Measurements from ENCODE around the gene PLXNA4. TPM values are rescaled to one million over a fixed set of nuclear protein-coding genes. Genes with fewer than 3 reads are reported as not detected.

Gene PLXNA4
- total and polyA plus RNA-seq, 3 experiments from 2014 or later = 0.02 to 0.05 TPM; not detected in 1

- peaks cover 3 to 5% of the 10 kb centered on the region in 2 donors for H3K27me3 Mint-ChIP-seq
- peaks cover 5 to 10% (median 10%) of the 10 kb centered on the region in 3 donors for H3K4me1 Mint-ChIP-seq
- peaks cover 0 to 2% (median 0%) of the 10 kb centered on the region in 5 donors for H3K9me3 Mint-ChIP-seq
- no peak overlapping the region for H3K4me3 Mint-ChIP-seq
- H3K27me3 ChIP-seq (ENCODE audit: insufficient read depth, low read length, poor library complexity, severe bottlenecking) = no peaks in the 10 kb centered on the region
- H3K36me3 Mint-ChIP-seq = no peaks in the 10 kb centered on the region
- H3K36me3 ChIP-seq (ENCODE audit: insufficient read depth, low read length) = no peaks in the 10 kb centered on the region
- H3K9me3 ChIP-seq (ENCODE audit: low read length) = no peaks in the 10 kb centered on the region
- no peak for DNase-seq
- H3K27ac Mint-ChIP-seq = no peak overlapping the region
- ChIA-PET POLR2A (no interaction called here), CTCF (no interaction called here)
- H3K27ac ChIP-seq (ENCODE audit: low read depth, low read length) = no peak overlapping the region
- no peak overlapping the region for H3K4me3 ChIP-seq (ENCODE audit: low read length)
- no peaks in the 10 kb centered on the region for H3K4me1 ChIP-seq (ENCODE audit: insufficient read depth, low read length)
Observed at GRCh38 chr7:132412435-132412834, 163.8 kb downstream of the PLXNA4 start.

GRCh38 chr7:132410861-132411541 is 165.3 kb downstream of the PLXNA4 start:
- no peak overlapping the region for H3K4me3 Mint-ChIP-seq
- DNase-seq = no peak
- Histone ChIP-seq H3K4me3 (ENCODE audit: low read length) (no peak overlapping the region), H3K4me1 (ENCODE audit: insufficient read depth, low read length) (no peaks in the 10 kb centered on the region), H3K36me3 (ENCODE audit: insufficient read depth, low read length) (no peaks in the 10 kb centered on the region), H3K27me3 (ENCODE audit: insufficient read depth, low read length, poor library complexity, severe bottlenecking) (no peaks in the 10 kb centered on the region), H3K27ac (ENCODE audit: low read depth, low read length) (no peak overlapping the region), H3K9me3 (ENCODE audit: low read length) (no peaks in the 10 kb centered on the region)
- H3K27me3 Mint-ChIP-seq = peaks cover 3 to 7% of the 10 kb centered on the region in 2 donors
- H3K27ac Mint-ChIP-seq = no peak overlapping the region
- H3K9me3 Mint-ChIP-seq = peaks cover 0 to 2% (median 0%) of the 10 kb centered on the region in 5 donors
- no peaks in the 10 kb centered on the region for H3K36me3 Mint-ChIP-seq
- ChIA-PET POLR2A (no interaction called here), CTCF (interaction anchor here (1.2 kb wide), 1 partner anchor 17 kb away, joined by 3 read pairs; no protein-coding TSS in a partner anchor)
- H3K4me1 Mint-ChIP-seq = peaks cover 5 to 10% (median 10%) of the 10 kb centered on the region in 3 donors

GRCh38 chr7:132410385-132410784 is 165.9 kb downstream of the PLXNA4 start:
- CTCF ChIA-PET = interaction anchor here (1.2 kb wide), 1 partner anchor 17 kb away, joined by 3 read pairs; no protein-coding TSS in a partner anchor

GRCh38 chr7:132407764-132408163 is 168.5 kb downstream of the PLXNA4 start:
- ChIA-PET POLR2A (no interaction called here), CTCF (interaction anchor here (1.2 kb wide), 1 partner anchor 11 kb away, joined by 3 read pairs; no protein-coding TSS in a partner anchor)
- H3K36me3 ChIP-seq (ENCODE audit: insufficient read depth, low read length) = no peaks in the 10 kb centered on the region
- Mint-ChIP-seq H3K4me1 (peaks cover 5 to 10% (median 6%) of the 10 kb centered on the region in 3 donors), H3K27me3 (peaks cover 3 to 7% of the 10 kb centered on the region in 2 donors), H3K36me3 (no peaks in the 10 kb centered on the region), H3K27ac (no peak overlapping the region), H3K4me3 (no peak overlapping the region), H3K9me3 (peaks cover 0 to 2% (median 0%) of the 10 kb centered on the region in 5 donors)
- H3K27me3 ChIP-seq (ENCODE audit: insufficient read depth, low read length, poor library complexity, severe bottlenecking) = no peaks in the 10 kb centered on the region
- no peaks in the 10 kb centered on the region for H3K9me3 ChIP-seq (ENCODE audit: low read length)
- no peak overlapping the region for H3K4me3 ChIP-seq (ENCODE audit: low read length)
- H3K4me1 ChIP-seq (ENCODE audit: insufficient read depth, low read length) = no peaks in the 10 kb centered on the region
- H3K27ac ChIP-seq (ENCODE audit: low read depth, low read length) = no peak overlapping the region
- no peak for DNase-seq

More at GRCh38 chr7:132410385-132410784, 165.9 kb downstream of the PLXNA4 start:
- Mint-ChIP-seq H3K4me3 (no peak overlapping the region), H3K36me3 (no peaks in the 10 kb centered on the region), H3K27ac (no peak overlapping the region), H3K4me1 (peaks cover 5 to 10% (median 10%) of the 10 kb centered on the region in 3 donors), H3K27me3 (peaks cover 3 to 7% of the 10 kb centered on the region in 2 donors), H3K9me3 (peaks cover 0 to 2% (median 0%) of the 10 kb centered on the region in 5 donors)
- Histone ChIP-seq H3K4me3 (ENCODE audit: low read length) (no peak overlapping the region), H3K9me3 (ENCODE audit: low read length) (no peaks in the 10 kb centered on the region), H3K4me1 (ENCODE audit: insufficient read depth, low read length) (no peaks in the 10 kb centered on the region), H3K36me3 (ENCODE audit: insufficient read depth, low read length) (no peaks in the 10 kb centered on the region), H3K27ac (ENCODE audit: low read depth, low read length) (no peak overlapping the region), H3K27me3 (ENCODE audit: insufficient read depth, low read length, poor library complexity, severe bottlenecking) (no peaks in the 10 kb centered on the region)
- no peak for DNase-seq
- POLR2A ChIA-PET = no interaction called here

GRCh38 chr7:132406039-132406438 is 170.2 kb downstream of the PLXNA4 start:
- CTCF ChIA-PET = no interaction called here
- Histone ChIP-seq H3K4me3 (ENCODE audit: low read length) (no peak overlapping the region), H3K9me3 (ENCODE audit: low read length) (no peaks in the 10 kb centered on the region), H3K27ac (ENCODE audit: low read depth, low read length) (no peak overlapping the region), H3K4me1 (ENCODE audit: insufficient read depth, low read length) (no peaks in the 10 kb centered on the region), H3K27me3 (ENCODE audit: insufficient read depth, low read length, poor library complexity, severe bottlenecking) (no peaks in the 10 kb centered on the region), H3K36me3 (ENCODE audit: insufficient read depth, low read length) (no peaks in the 10 kb centered on the region)
- no peaks in the 10 kb centered on the region for H3K4me1 Mint-ChIP-seq
- peaks cover 3 to 14% of the 10 kb centered on the region in 2 donors for H3K27me3 Mint-ChIP-seq
- DNase-seq = no peak
- H3K4me3 Mint-ChIP-seq = no peak overlapping the region
- peaks cover 0 to 3% (median 0%) of the 10 kb centered on the region in 5 donors for H3K9me3 Mint-ChIP-seq
- POLR2A ChIA-PET = no interaction called here
- peaks cover 0 to 8% (median 4%) of the 10 kb centered on the region in 3 donors for H3K36me3 Mint-ChIP-seq
- H3K27ac Mint-ChIP-seq = no peak overlapping the region

GRCh38 chr7:132404261-132404660 is 172.0 kb downstream of the PLXNA4 start:
- no peaks in the 10 kb centered on the region for H3K9me3 ChIP-seq (ENCODE audit: low read length)
- ChIA-PET POLR2A (no interaction called here), CTCF (no interaction called here)
- no peaks in the 10 kb centered on the region for H3K27me3 ChIP-seq (ENCODE audit: insufficient read depth, low read length, poor library complexity, severe bottlenecking)
- no peak overlapping the region for H3K4me3 ChIP-seq (ENCODE audit: low read length)
- H3K27ac ChIP-seq (ENCODE audit: low read depth, low read length) = no peak overlapping the region
- H3K9me3 Mint-ChIP-seq = peaks cover 0 to 3% (median 0%) of the 10 kb centered on the region in 5 donors
- no peak overlapping the region for H3K4me3 Mint-ChIP-seq
- H3K4me1 ChIP-seq (ENCODE audit: insufficient read depth, low read length) = no peaks in the 10 kb centered on the region
- peaks cover 3 to 11% of the 10 kb centered on the region in 2 donors for H3K27me3 Mint-ChIP-seq
- no peaks in the 10 kb centered on the region for H3K36me3 ChIP-seq (ENCODE audit: insufficient read depth, low read length)
- no peak overlapping the region for H3K27ac Mint-ChIP-seq
- no peaks in the 10 kb centered on the region for H3K4me1 Mint-ChIP-seq
- DNase-seq = no peak
- H3K36me3 Mint-ChIP-seq = peaks cover 0 to 8% (median 4%) of the 10 kb centered on the region in 3 donors

- H3K27ac Mint-ChIP-seq = no peak overlapping the region
- no peaks in the 10 kb centered on the region for H3K4me1 Mint-ChIP-seq
- CTCF ChIA-PET = interaction anchor here (2.4 kb wide), 1 partner anchor 177 kb away, joined by 9 read pairs; no protein-coding TSS in a partner anchor
- H3K4me3 ChIP-seq (ENCODE audit: low read length) = no peak overlapping the region
- peaks cover 0 to 3% (median 0%) of the 10 kb centered on the region in 5 donors for H3K9me3 Mint-ChIP-seq
- H3K36me3 ChIP-seq (ENCODE audit: insufficient read depth, low read length) = no peaks in the 10 kb centered on the region
- H3K36me3 Mint-ChIP-seq = peaks cover 0 to 8% (median 4%) of the 10 kb centered on the region in 3 donors
- H3K27me3 Mint-ChIP-seq = peaks cover 0 to 9% of the 10 kb centered on the region in 2 donors
- H3K4me3 Mint-ChIP-seq = no peak overlapping the region
- H3K9me3 ChIP-seq (ENCODE audit: low read length) = no peaks in the 10 kb centered on the region
- no peaks in the 10 kb centered on the region for H3K27me3 ChIP-seq (ENCODE audit: insufficient read depth, low read length, poor library complexity, severe bottlenecking)
- POLR2A ChIA-PET = no interaction called here
- H3K4me1 ChIP-seq (ENCODE audit: insufficient read depth, low read length) = no peaks in the 10 kb centered on the region
- no peak for DNase-seq
- no peak overlapping the region for H3K27ac ChIP-seq (ENCODE audit: low read depth, low read length)
Observed at GRCh38 chr7:132403465-132404110, 172.7 kb downstream of the PLXNA4 start.

GRCh38 chr7:132402751-132403245 is 173.5 kb downstream of the PLXNA4 start:
- H3K27me3 Mint-ChIP-seq = peaks cover 0 to 9% of the 10 kb centered on the region in 2 donors
- H3K4me1 ChIP-seq (ENCODE audit: insufficient read depth, low read length) = no peaks in the 10 kb centered on the region
- POLR2A ChIA-PET = no interaction called here
- CTCF ChIA-PET = interaction anchor here (2.0 to 2.4 kb wide), 2 partner anchors 9 to 178 kb away, joined by 6 to 9 read pairs; no protein-coding TSS in a partner anchor
- H3K4me1 Mint-ChIP-seq = no peaks in the 10 kb centered on the region
- H3K9me3 Mint-ChIP-seq = peaks cover 0 to 3% (median 0%) of the 10 kb centered on the region in 5 donors
- H3K4me3 ChIP-seq (ENCODE audit: low read length) = no peak overlapping the region
- no peak for DNase-seq
- no peak overlapping the region for H3K4me3 Mint-ChIP-seq
- no peaks in the 10 kb centered on the region for H3K36me3 ChIP-seq (ENCODE audit: insufficient read depth, low read length)
- H3K27ac Mint-ChIP-seq = no peak overlapping the region
- H3K27ac ChIP-seq (ENCODE audit: low read depth, low read length) = no peak overlapping the region
- H3K9me3 ChIP-seq (ENCODE audit: low read length) = no peaks in the 10 kb centered on the region
- peaks cover 0 to 8% (median 4%) of the 10 kb centered on the region in 3 donors for H3K36me3 Mint-ChIP-seq
- H3K27me3 ChIP-seq (ENCODE audit: insufficient read depth, low read length, poor library complexity, severe bottlenecking) = no peaks in the 10 kb centered on the region

Data from CD8-positive, alpha-beta memory T cell (primary cell).